MCF 10A (cell line): ENCODE data around the gene SLC32A1. TPM values are rescaled to one million over a fixed set of nuclear protein-coding genes. Genes with fewer than 3 reads are reported as not detected.

Source experiments
- BruUV-seq: library from RNA; stranded (reverse); fragments of 400-500 nt; replicated peaks from 2 replicates; lab custom pipeline; 2021; lab: Mats Ljungman, UMichigan
- CTCF ChIA-PET: fragments of 300-600 bp; sonication (Branson Sonifier 250); formaldehyde crosslinking; extraction: SDS; loops from one replicate; lab custom pipeline; 2021; ENCODE audit warnings: antibody characterized with exemption, inconsistent platforms; lab: Yijun Ruan, JAX
- POLR2A ChIA-PET: fragments of 300-600, 350-650 bp; sonication (Branson Sonifier 250); formaldehyde crosslinking; extraction: SDS; loops from one replicate; lab custom pipeline; 2020; ENCODE audit warnings: antibody characterized with exemption, inconsistent platforms; lab: Yijun Ruan, JAX
- DNase-seq: peaks from one replicate; pipeline ENCODE4 v3.0.0-alpha.2; 2018; ENCODE audit not compliant: unreplicated experiment
- H3K27ac Mint-ChIP-seq: one replicate; pipeline ENCODE4 v1.8.0; 2022; ENCODE audit warnings: mild to moderate bottlenecking, low read depth, mixed read lengths; ENCODE audit not compliant: unreplicated experiment
- H3K27me3 Mint-ChIP-seq: one replicate; pipeline ENCODE4 v1.8.0; 2022; ENCODE audit warnings: mixed read lengths; ENCODE audit not compliant: insufficient read depth, unreplicated experiment
- H3K36me3 Mint-ChIP-seq: one replicate; pipeline ENCODE4 v1.8.0; 2022; ENCODE audit warnings: mild to moderate bottlenecking, moderate library complexity, mixed read lengths; ENCODE audit not compliant: insufficient read depth, unreplicated experiment
- H3K4me1 Mint-ChIP-seq: one replicate; pipeline ENCODE4 v1.8.0; 2022; ENCODE audit warnings: mixed read lengths; ENCODE audit not compliant: insufficient read depth, unreplicated experiment
- H3K4me3 Mint-ChIP-seq: one replicate; pipeline ENCODE4 v1.8.0; 2022; ENCODE audit warnings: mild to moderate bottlenecking, moderate library complexity, mixed read lengths; ENCODE audit not compliant: unreplicated experiment
- H3K9me3 Mint-ChIP-seq: one replicate; pipeline ENCODE4 v1.8.0; 2022; ENCODE audit warnings: mixed read lengths; ENCODE audit not compliant: unreplicated experiment
- CTCF ChIP-seq: fragments of 200-600 bp; IDR thresholded peaks from one replicate; pipeline ENCODE4 v1.8.0; 2022; ENCODE audit warnings: antibody characterized with exemption, mild to moderate bottlenecking; ENCODE audit not compliant: unreplicated experiment
- intact Hi-C: fragments of 100-400 bp; cut with micrococcal nuclease; formaldehyde crosslinking; loops from 2 replicates; pipeline ENCODE4 v1.14.1; 2022
- total RNA-seq: library from RNA; stranded (reverse); gene quantifications from 2 replicates; pipeline ENCODE4 v1.2.3, GENCODE V29; 2022

SLC32A1 gene
- total RNA-seq, 1 experiment from 2014 or later: not detected

GRCh38 chr20:38769376-38770295 lies 45.4 kb downstream of the SLC32A1 start:
- H3K36me3 Mint-ChIP-seq: peaks cover 72% of the 10 kb centered on the region
- H3K4me1 Mint-ChIP-seq: peaks cover 6% of the 10 kb centered on the region
- CTCF ChIA-PET: interaction anchor here (1.1 to 11.3 kb wide), 4 partner anchors 19 to 126 kb away, joined by 3 to 145 read pairs (median 10); partner anchors contain the start of gene ACTR5
- intact Hi-C loops: no loop called here
- TF ChIP-seq CTCF: no peak
- H3K9me3 Mint-ChIP-seq: no peaks in the 10 kb centered on the region
- DNase-seq: no peak
- BruUV-seq: no TSS peak
- no peak overlapping the region for H3K4me3 Mint-ChIP-seq
- no peak overlapping the region for H3K27ac Mint-ChIP-seq
- POLR2A ChIA-PET: interaction anchor here (0.8 kb wide), 1 partner anchor 22 kb away, joined by 4 read pairs; no protein-coding TSS in a partner anchor
- no peaks in the 10 kb centered on the region for H3K27me3 Mint-ChIP-seq

DNA sequence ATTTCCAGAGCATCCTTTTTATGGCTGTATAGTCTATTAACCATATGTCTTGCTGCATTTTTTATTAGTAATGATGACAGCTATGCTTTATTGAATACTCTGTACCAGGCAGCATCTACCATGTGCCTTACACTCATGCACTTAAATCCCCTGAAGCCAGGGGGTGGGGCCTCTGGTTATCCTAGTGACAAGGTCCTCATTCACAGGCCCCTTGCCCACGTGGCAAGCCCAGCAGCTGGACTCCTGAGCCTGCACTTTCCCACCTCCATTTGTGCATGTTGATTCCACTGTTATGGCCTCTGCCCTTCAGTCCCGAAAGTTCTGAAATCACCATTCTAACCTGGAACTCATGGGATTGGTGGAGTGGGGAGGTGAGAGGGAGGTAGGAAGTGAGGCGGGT lies 46.3 kb downstream of the SLC32A1 start:
- H3K4me1 Mint-ChIP-seq: no peaks in the 10 kb centered on the region
- no peaks in the 10 kb centered on the region for H3K9me3 Mint-ChIP-seq
- intact Hi-C loops: no loop called here
- H3K4me3 Mint-ChIP-seq: no peak overlapping the region
- no peak overlapping the region for H3K27ac Mint-ChIP-seq
- H3K36me3 Mint-ChIP-seq: peaks cover 76% of the 10 kb centered on the region
- no peak for TF ChIP-seq CTCF
- BruUV-seq: no TSS peak
- CTCF ChIA-PET: interaction anchor here (0.5 to 1.1 kb wide), 3 partner anchors 112 to 177 kb away, joined by 3 to 4 read pairs (median 3); no protein-coding TSS in a partner anchor
- POLR2A ChIA-PET: interaction anchor here (0.6 kb wide), 1 partner anchor 156 kb away, joined by 4 read pairs; the partner anchor contains the start of gene FAM83D
- no peaks in the 10 kb centered on the region for H3K27me3 Mint-ChIP-seq
- DNase-seq: no peak

- ChIA-PET CTCF (interaction anchor here (0.5 to 1.1 kb wide), 4 partner anchors 19 to 176 kb away, joined by 3 to 4 read pairs (median 3); no protein-coding TSS in a partner anchor), POLR2A (interaction anchor here (0.6 kb wide), 1 partner anchor 156 kb away, joined by 4 read pairs; the partner anchor contains the start of gene FAM83D)
- intact Hi-C loops: no loop called here
- no TSS peak for BruUV-seq
- H3K27me3 Mint-ChIP-seq: no peaks in the 10 kb centered on the region
- no peak overlapping the region for H3K4me3 Mint-ChIP-seq
- H3K9me3 Mint-ChIP-seq: no peaks in the 10 kb centered on the region
- no peak for DNase-seq
- no peak overlapping the region for H3K27ac Mint-ChIP-seq
- H3K36me3 Mint-ChIP-seq: peaks cover 72% of the 10 kb centered on the region
- no peak for TF ChIP-seq CTCF
- no peaks in the 10 kb centered on the region for H3K4me1 Mint-ChIP-seq
These were observed 46.7 kb downstream of the SLC32A1 start for GRCh38 chr20:38770970-38771369.

- POLR2A ChIA-PET: no interaction called here
- intact Hi-C loops: no loop called here
- H3K27ac Mint-ChIP-seq: no peak overlapping the region
- CTCF ChIA-PET: interaction anchor here (0.7 kb wide), 1 partner anchor 20 kb away, joined by 3 read pairs; no protein-coding TSS in a partner anchor
- H3K4me3 Mint-ChIP-seq: no peak overlapping the region
- no peaks in the 10 kb centered on the region for H3K4me1 Mint-ChIP-seq
- TF ChIP-seq CTCF: no peak
- BruUV-seq: no TSS peak
- H3K9me3 Mint-ChIP-seq: no peaks in the 10 kb centered on the region
- no peaks in the 10 kb centered on the region for H3K27me3 Mint-ChIP-seq
- peaks cover 66% of the 10 kb centered on the region for H3K36me3 Mint-ChIP-seq
- DNase-seq: no peak
These were observed 47.3 kb downstream of the SLC32A1 start for GRCh38 chr20:38771621-38772020.
